GM18507 (cell line): Measurements from ENCODE around the gene SRSF4.

ENCODE experiments used
- DNase-seq: peaks from one replicate; pipeline ENCODE4 v3.0.0; 2011; ENCODE audit warnings: low read depth; ENCODE audit not compliant: insufficient read length; ENCODE audit errors: extremely low spot score
- FAIRE-seq: peaks from 2 replicates; lab custom pipeline; 2011; peaks lifted over from hg19 to GRCh38; lab: Jason Lieb, UNC

Gene SRSF4

GRCh38 chr1:29202053-29202452 lies 20.4 kb upstream of the SRSF4 start:
- FAIRE-seq (no peak), DNase-seq (no peak)

GRCh38 chr1:29201595-29202051 lies 19.9 kb upstream of the SRSF4 start:
- no peak for FAIRE-seq
- DNase-seq, result no peak

- DNase-seq (no peak), FAIRE-seq (no peak)
Measured at GRCh38 chr1:29200906-29201594, 19.4 kb upstream of the SRSF4 start.

- no peak for DNase-seq
- FAIRE-seq, result no peak
Measured at GRCh38 chr1:29197993-29198392, 16.3 kb upstream of the SRSF4 start.

GRCh38 chr1:29197590-29197924 lies 15.9 kb upstream of the SRSF4 start:
- peak; percentile 33 for FAIRE-seq

GRCh38 chr1:29196863-29197589 lies 15.3 kb upstream of the SRSF4 start:
- DNase-seq (no peak), FAIRE-seq (no peak)

More at GRCh38 chr1:29197590-29197924, 15.9 kb upstream of the SRSF4 start:
- no peak for DNase-seq

GRCh38 chr1:29195881-29196291 lies 14.2 kb upstream of the SRSF4 start:
- DNase-seq (no peak), FAIRE-seq (no peak)

- DNase-seq (no peak), FAIRE-seq (no peak)
Measured at GRCh38 chr1:29193879-29194455, 12.3 kb upstream of the SRSF4 start.

GRCh38 chr1:29190718-29191117 lies 9.0 kb upstream of the SRSF4 start:
- FAIRE-seq, result no peak
- DNase-seq, result no peak

- DNase-seq, result no peak
- no peak for FAIRE-seq
Measured at GRCh38 chr1:29186707-29187106, 5.0 kb upstream of the SRSF4 start.

- FAIRE-seq, result no peak
- no peak for DNase-seq
Measured at GRCh38 chr1:29186252-29186651, 4.6 kb upstream of the SRSF4 start.

- DNase-seq, result no peak
- no peak for FAIRE-seq
Measured at GRCh38 chr1:29183287-29183686, 1.6 kb upstream of the SRSF4 start.

- peak; percentile 66 for FAIRE-seq
- DNase-seq, result no peak
Measured at GRCh38 chr1:29180497-29181412, 945 bp downstream of the SRSF4 start.

GRCh38 chr1:29179641-29180184 lies 2.0 kb downstream of the SRSF4 start:
- FAIRE-seq (no peak), DNase-seq (no peak)

GRCh38 chr1:29177022-29177705 lies 4.5 kb downstream of the SRSF4 start:
- DNase-seq (no peak), FAIRE-seq (no peak)

GRCh38 chr1:29176576-29176975 lies 5.1 kb downstream of the SRSF4 start:
- FAIRE-seq (no peak), DNase-seq (no peak)

- DNase-seq (no peak), FAIRE-seq (no peak)
Measured at GRCh38 chr1:29172415-29172939, 9.2 kb downstream of the SRSF4 start.

GRCh38 chr1:29171521-29171920 lies 10.2 kb downstream of the SRSF4 start:
- DNase-seq (no peak), FAIRE-seq (peak; percentile 64)

- FAIRE-seq, result no peak
- no peak for DNase-seq
Measured at GRCh38 chr1:29171089-29171488, 10.6 kb downstream of the SRSF4 start.
